Large intestine (tissue), 3 donors: Measurements from ENCODE around the gene TCP10L. TPM values are rescaled to one million over a fixed set of nuclear protein-coding genes. Genes with fewer than 3 reads are reported as not detected.

Source experiments
- DNase-seq, 2 donors: peaks; one replicate each; pipeline versions ENCODE4 v3.0.0 to v3.0.0-alpha.2; 2013
- H3K27ac ChIP-seq: one replicate; pipeline ENCODE4 v1.5.1; 2013; ENCODE audit warnings: low read length
- H3K27me3 ChIP-seq: 2 replicates; pipeline ENCODE4 v1.6.1; 2013; ENCODE audit warnings: low read length; ENCODE audit not compliant: control insufficient read depth, insufficient read depth
- H3K36me3 ChIP-seq: 2 replicates; pipeline ENCODE4 v1.6.1; 2013; ENCODE audit warnings: low read length; ENCODE audit not compliant: control insufficient read depth, insufficient read depth
- H3K4me1 ChIP-seq: one replicate; pipeline ENCODE4 v1.6.1; 2013; ENCODE audit warnings: low read length; ENCODE audit not compliant: control insufficient read depth, insufficient read depth
- H3K4me3 ChIP-seq: one replicate; pipeline ENCODE4 v1.5.1; 2013; ENCODE audit warnings: low read length
- H3K9me3 ChIP-seq: one replicate; pipeline ENCODE4 v1.6.1; 2013; ENCODE audit warnings: mild to moderate bottlenecking, low read depth, low read length, moderate library complexity; ENCODE audit not compliant: control insufficient read depth
- WGBS: methylation state at CpG from one replicate; pipeline ENCODE4 v1.1.5; 2013; ENCODE audit warnings: low lambda C conversion rate; ENCODE audit not compliant: insufficient coverage; 5-methylcytosine and 5-hydroxymethylcytosine counted together
- polyA plus RNA-seq: library from polyadenylated mRNA; unstranded; fragments of 120-200 nt; gene quantifications from one replicate; pipeline ENCODE4 v1.2.1, GENCODE V29; 2013

The TCP10L gene
- polyA plus RNA-seq, 1 donor = 0.70 TPM

- H3K36me3 ChIP-seq = no peaks in the 10 kb centered on the region
- no peaks in the 10 kb centered on the region for H3K27me3 ChIP-seq
- H3K9me3 ChIP-seq = no peaks in the 10 kb centered on the region
- 100% methylated on average over 1 of the region's 5 CpGs for WGBS
- no peak overlapping the region for H3K27ac ChIP-seq
- DNase-seq = no peak
- H3K4me3 ChIP-seq = no peak overlapping the region
- peaks cover 13% of the 10 kb centered on the region for H3K4me1 ChIP-seq
These were observed 2.3 kb upstream of the TCP10L start for GRCh38 chr21:32587651-32588050.

DNA sequence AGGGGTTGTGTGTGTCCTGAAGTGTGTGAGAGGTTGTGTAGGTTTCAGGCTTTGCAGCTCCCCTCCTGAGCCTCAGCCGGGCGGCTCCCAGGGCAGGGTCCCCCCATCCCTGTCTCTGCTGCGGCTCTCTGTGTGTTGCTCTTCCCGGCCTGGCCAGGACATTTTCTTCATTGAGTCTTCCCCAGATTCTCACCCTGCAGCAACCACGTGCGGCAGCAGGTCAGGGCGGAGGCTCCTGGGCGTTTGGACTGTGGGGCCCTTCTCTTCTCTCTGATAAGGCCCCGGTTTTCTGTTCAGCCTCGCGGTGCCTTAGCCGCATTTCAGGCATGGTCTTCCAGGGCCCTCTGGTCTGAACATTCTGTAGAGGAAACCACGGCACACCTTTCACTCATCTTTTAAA is 1.8 kb upstream of the TCP10L start:
- WGBS = no CpG with 5 or more reads among the region's 13 CpGs
- Histone ChIP-seq H3K27ac (no peak overlapping the region), H3K4me1 (peaks cover 8% of the 10 kb centered on the region), H3K9me3 (no peaks in the 10 kb centered on the region), H3K27me3 (no peaks in the 10 kb centered on the region), H3K4me3 (no peak overlapping the region), H3K36me3 (no peaks in the 10 kb centered on the region)
- DNase-seq = peak; percentile 16 to 62

DNA sequence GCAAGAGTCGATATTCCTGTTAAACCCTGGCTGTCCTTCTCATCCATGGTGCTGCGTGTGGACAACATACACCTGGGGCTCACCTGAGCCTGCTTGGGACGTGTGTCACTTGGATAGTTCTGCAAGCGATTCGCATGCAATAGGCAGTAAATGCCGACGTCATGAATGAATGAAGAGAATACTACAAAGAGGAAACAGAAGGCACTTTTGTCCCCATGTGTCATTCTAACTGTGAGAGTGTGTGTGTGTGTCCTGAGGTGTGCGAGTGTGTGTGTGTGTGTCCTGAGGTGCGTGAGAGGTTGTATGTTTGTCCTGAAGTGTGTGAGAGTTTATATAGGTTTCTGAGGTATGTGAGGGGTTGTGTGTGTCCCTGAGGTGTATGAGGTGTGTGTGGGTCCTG is 647 bp upstream of the TCP10L start:
- H3K4me1 ChIP-seq = peaks cover 8% of the 10 kb centered on the region
- no peak for DNase-seq
- H3K4me3 ChIP-seq = no peak overlapping the region
- no peaks in the 10 kb centered on the region for H3K36me3 ChIP-seq
- H3K27me3 ChIP-seq = no peaks in the 10 kb centered on the region
- WGBS = 100% methylated on average over 4 of the region's 9 CpGs
- no peak overlapping the region for H3K27ac ChIP-seq
- H3K9me3 ChIP-seq = no peaks in the 10 kb centered on the region

DNA sequence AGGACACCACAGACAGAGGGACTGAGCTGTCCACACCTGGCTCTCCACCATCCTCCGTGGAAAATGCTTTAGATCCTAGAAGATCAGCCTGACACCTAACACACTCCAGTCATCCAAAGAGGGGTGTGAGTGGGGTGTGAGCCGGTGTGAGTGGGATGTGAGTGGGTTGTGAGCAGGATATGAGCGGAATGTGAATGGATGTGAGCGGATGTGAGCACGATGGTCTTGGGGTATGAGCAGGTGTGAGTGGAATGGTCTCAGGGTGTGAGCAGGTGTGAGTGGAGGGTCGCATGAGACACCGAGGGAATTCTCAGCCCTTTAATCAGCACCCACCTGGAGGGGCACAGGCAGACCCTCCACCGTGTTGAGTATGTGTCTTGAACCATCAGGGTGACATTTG is 851 bp downstream of the TCP10L start:
- no peak overlapping the region for H3K4me3 ChIP-seq
- DNase-seq = no peak
- 100% methylated on average over 1 of the region's 8 CpGs for WGBS
- no peaks in the 10 kb centered on the region for H3K9me3 ChIP-seq
- H3K36me3 ChIP-seq = no peaks in the 10 kb centered on the region
- H3K4me1 ChIP-seq = peaks cover 8% of the 10 kb centered on the region
- H3K27ac ChIP-seq = no peak overlapping the region
- H3K27me3 ChIP-seq = no peaks in the 10 kb centered on the region

GRCh38 chr21:32581732-32582131 is 3.6 kb downstream of the TCP10L start:
- no CpG with 5 or more reads among the region's 13 CpGs for WGBS
- H3K36me3 ChIP-seq = no peaks in the 10 kb centered on the region
- no peak overlapping the region for H3K4me3 ChIP-seq
- H3K27me3 ChIP-seq = peaks cover 4% of the 10 kb centered on the region
- H3K9me3 ChIP-seq = no peaks in the 10 kb centered on the region
- H3K4me1 ChIP-seq = no peaks in the 10 kb centered on the region
- H3K27ac ChIP-seq = no peak overlapping the region
- DNase-seq = no peak

GRCh38 chr21:32580949-32581348 is 4.4 kb downstream of the TCP10L start:
- Histone ChIP-seq H3K4me1 (no peaks in the 10 kb centered on the region), H3K4me3 (no peak overlapping the region), H3K36me3 (no peaks in the 10 kb centered on the region), H3K27ac (no peak overlapping the region), H3K9me3 (no peaks in the 10 kb centered on the region), H3K27me3 (peaks cover 4% of the 10 kb centered on the region)
- WGBS = no CpG with 5 or more reads among the region's 13 CpGs
- no peak for DNase-seq

DNA sequence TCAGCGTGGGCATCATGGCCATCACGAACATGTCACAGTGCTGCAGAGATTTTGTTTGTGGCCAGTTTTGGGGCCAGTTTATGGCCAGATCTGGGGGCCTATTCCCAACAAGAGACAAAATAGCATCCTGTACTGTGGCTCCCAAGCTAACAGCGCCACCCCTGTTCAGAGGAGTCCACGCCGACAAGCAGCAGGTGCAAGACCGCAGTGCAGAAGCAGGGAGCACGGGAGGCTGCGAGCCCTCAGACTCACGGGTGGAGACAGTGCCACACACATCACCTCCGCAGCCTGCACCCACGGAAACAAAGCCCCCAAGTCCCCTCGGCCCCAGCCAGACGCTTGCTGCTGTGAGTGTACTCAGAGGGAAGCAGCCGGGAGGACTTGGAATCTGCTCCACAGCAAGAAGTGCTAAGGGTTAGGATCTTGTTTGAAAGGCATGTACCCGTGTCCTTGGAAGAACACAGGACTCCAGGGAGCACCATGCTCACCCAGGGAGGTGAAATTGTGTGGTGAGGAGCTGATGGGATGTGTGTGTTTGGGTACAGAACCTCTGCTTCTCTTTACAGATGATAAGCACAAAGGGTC is 7.1 kb downstream of the TCP10L start:
- no CpG with 5 or more reads among the region's 15 CpGs for WGBS
- DNase-seq = no peak
- H3K4me1 ChIP-seq = no peaks in the 10 kb centered on the region
- no peaks in the 10 kb centered on the region for H3K9me3 ChIP-seq
- no peaks in the 10 kb centered on the region for H3K36me3 ChIP-seq
- no peak overlapping the region for H3K27ac ChIP-seq
- H3K27me3 ChIP-seq = peaks cover 4% of the 10 kb centered on the region
- H3K4me3 ChIP-seq = no peak overlapping the region

DNA sequence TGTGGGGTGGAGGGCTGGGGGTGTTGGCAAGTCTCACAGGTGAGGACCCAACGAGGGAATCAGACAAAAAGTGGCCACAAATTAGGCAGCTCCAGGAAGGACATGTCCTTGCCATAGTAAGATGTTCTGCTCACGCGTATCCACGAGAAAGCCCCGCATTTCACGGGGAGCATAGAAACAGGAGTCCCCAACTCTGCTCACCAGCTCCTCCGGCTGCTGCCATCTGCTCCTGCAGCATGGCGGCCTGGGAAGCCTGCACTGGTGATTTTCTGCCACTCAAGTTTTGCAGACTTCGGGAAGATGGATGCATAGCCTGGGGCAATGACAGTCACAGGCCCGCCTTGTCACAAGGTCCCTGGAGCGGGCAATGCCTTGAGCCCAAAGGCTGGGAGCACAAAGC is 9.3 kb downstream of the TCP10L start:
- DNase-seq = no peak
- Histone ChIP-seq H3K36me3 (no peaks in the 10 kb centered on the region), H3K4me3 (no peak overlapping the region), H3K4me1 (no peaks in the 10 kb centered on the region), H3K27ac (no peak overlapping the region), H3K27me3 (peaks cover 4% of the 10 kb centered on the region), H3K9me3 (no peaks in the 10 kb centered on the region)
- WGBS = no CpG with 5 or more reads among the region's 11 CpGs

DNA sequence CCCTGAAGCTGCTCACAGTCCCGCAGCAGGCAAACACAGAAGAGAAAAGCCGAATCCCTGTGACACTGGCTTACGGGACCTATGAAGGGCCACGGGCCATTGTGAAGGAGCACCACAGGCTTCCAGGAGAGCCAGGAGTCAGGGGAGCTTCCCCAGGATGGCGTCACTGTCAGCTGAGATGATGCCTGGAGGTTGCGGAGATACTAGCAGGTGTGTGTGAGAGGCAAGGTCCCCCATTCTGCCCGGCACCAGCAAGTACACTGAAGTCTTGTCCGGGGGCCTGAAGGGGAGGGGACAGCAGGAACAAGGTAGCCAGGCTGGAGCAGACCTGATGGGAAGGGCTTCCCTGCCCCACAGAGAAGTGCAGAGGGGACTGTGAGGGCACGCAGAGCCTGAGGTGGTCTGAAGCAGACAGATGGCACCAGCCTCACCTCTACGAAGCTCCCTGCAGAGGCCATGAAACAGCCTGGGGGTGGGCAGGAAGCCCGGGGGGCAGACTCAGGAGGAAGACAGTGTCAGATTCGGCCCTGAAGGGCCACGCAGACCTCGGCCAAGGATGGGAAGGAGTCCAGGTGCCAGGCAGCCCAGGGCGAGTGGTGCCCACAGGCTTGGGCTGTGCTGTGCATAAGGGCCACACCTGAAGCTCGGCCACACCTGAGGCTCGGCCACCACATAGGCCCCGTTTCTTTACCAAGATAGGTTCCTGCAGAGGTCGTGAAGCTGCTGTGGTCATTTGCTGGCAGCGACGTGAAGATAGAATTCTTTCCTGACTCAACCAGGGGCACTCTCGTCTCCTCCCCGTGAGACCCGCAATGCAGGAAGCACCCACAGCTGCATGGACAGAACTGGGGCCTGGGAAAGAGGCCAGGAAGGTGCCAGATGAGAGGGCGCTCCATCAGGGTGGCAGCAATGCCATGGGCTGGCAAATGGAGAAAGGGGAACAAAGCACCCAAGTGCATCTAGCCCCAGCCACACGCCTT is 10.1 kb downstream of the TCP10L start:
- DNase-seq = no peak
- WGBS = no CpG with 5 or more reads among the region's 26 CpGs

DNA sequence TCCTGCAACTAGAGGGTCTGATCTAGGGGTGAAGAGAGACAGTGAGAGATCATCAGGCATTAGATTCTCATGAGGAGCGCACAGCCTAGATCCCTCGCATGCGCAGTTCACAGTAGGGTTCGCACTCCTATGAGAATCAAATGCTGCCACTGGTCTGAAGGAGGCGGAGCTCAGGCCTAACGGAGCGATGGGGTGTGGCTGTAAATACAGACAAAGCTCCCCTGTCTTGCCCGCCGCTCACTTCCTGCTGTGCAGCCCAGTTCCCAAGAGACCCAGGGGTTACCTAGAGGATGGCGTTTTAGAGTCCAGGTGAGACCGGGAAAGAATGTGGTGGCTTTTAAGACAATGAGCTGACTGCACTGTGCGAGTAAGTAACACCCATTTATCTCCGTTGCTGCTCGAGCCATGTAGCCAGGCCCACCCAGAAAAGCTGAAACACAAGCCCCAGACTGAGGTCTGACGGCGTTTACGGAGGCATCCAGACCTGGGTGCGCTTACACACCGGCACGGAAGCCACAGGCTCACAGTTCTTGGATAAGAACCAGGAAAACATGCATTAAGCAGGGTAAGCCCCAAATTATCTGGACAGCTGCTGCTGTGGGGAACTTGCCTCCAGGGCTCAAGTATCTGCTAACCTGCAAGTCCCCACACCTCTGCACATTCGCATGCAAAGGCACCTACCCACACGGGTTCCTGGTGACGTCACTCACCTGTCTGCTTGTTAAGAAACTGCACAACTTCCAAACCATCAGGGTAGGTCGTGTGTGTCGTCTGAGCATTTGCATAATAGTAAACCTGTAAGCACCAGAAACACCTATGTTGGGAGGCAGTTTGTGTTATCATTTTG is 12.5 kb downstream of the TCP10L start:
- WGBS = no CpG with 5 or more reads among the region's 25 CpGs
- Histone ChIP-seq H3K9me3 (no peaks in the 10 kb centered on the region), H3K27ac (no peak overlapping the region), H3K4me1 (no peaks in the 10 kb centered on the region), H3K4me3 (no peak overlapping the region), H3K27me3 (no peaks in the 10 kb centered on the region), H3K36me3 (no peaks in the 10 kb centered on the region)
- DNase-seq = peak; percentile 12 to 33

More for the DNA sequence above, 10.1 kb downstream of the TCP10L start:
- no peaks in the 10 kb centered on the region for H3K36me3 ChIP-seq
- no peaks in the 10 kb centered on the region for H3K4me1 ChIP-seq
- no peaks in the 10 kb centered on the region for H3K9me3 ChIP-seq
- peaks cover 4% of the 10 kb centered on the region for H3K27me3 ChIP-seq
- H3K27ac ChIP-seq = no peak overlapping the region
- H3K4me3 ChIP-seq = no peak overlapping the region
